GM10248 (cell line): ENCODE data around the gene SNX30.

Experiments
- CTCF ChIA-PET: fragments of 300-600 bp; sonication (Branson Sonifier 250); formaldehyde crosslinking; extraction: SDS; loops from one replicate; lab custom pipeline; 2021; ENCODE audit warnings: antibody characterized with exemption; lab: Yijun Ruan, JAX
- POLR2A ChIA-PET: fragments of 350-650 bp; sonication (Branson Sonifier 250); formaldehyde crosslinking; extraction: SDS; loops from one replicate; lab custom pipeline; 2020; ENCODE audit warnings: antibody characterized with exemption; lab: Yijun Ruan, JAX
- DNase-seq: peaks from one replicate; pipeline ENCODE4 v3.0.0; 2012; ENCODE audit errors: extremely low spot score
- TF ChIP-seq, protein P1 (sequence below): IDR thresholded peaks from 2 replicates; pipeline ENCODE4 v1.5.1; 2012; ENCODE audit warnings: mild to moderate bottlenecking, low read depth; ENCODE audit errors: extremely low read depth, missing control alignments, control extremely low read depth

SNX30 gene

DNA sequence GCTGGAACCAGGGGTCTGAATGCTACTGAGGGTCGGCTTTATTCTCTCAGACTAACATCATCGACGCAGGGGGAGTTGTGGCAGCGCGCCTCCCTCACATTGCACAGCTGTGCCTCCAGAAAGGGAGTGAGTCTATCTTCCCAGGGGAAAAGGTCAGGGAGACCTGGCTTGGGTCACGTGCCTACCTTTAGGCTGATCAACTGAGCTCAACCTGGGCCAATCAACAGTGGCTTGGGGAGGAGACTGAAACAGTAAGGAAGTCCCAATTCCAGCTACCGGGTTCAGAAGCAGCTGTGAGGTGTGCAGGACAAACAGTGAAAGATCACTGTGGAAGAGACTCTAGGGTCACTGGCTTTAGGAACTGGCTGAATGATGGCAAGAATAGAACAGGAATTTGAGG, 14.3 kb downstream of the SNX30 start:
- POLR2A ChIA-PET, result no interaction called here
- TF ChIP-seq, protein P1, sequence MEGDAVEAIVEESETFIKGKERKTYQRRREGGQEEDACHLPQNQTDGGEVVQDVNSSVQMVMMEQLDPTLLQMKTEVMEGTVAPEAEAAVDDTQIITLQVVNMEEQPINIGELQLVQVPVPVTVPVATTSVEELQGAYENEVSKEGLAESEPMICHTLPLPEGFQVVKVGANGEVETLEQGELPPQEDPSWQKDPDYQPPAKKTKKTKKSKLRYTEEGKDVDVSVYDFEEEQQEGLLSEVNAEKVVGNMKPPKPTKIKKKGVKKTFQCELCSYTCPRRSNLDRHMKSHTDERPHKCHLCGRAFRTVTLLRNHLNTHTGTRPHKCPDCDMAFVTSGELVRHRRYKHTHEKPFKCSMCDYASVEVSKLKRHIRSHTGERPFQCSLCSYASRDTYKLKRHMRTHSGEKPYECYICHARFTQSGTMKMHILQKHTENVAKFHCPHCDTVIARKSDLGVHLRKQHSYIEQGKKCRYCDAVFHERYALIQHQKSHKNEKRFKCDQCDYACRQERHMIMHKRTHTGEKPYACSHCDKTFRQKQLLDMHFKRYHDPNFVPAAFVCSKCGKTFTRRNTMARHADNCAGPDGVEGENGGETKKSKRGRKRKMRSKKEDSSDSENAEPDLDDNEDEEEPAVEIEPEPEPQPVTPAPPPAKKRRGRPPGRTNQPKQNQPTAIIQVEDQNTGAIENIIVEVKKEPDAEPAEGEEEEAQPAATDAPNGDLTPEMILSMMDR, result no peak
- CTCF ChIA-PET, result interaction anchor here (0.8 to 1.0 kb wide), 3 partner anchors 9 to 15 kb away, joined by 3 to 5 read pairs (median 3); no protein-coding TSS in a partner anchor
- DNase-seq, result no peak

GRCh38 chr9:112765281-112765680, 14.7 kb downstream of the SNX30 start:
- no peak for DNase-seq
- TF ChIP-seq, protein P1, result no peak
- ChIA-PET POLR2A (no interaction called here), CTCF (interaction anchor here (0.8 kb wide), 1 partner anchor 10 kb away, joined by 3 read pairs; no protein-coding TSS in a partner anchor)

GRCh38 chr9:112771359-112772214, 21.0 kb downstream of the SNX30 start:
- ChIA-PET CTCF (interaction anchor here (1.3 to 3.8 kb wide), 3 partner anchors 9 to 21 kb away, joined by 4 to 14 read pairs (median 6); no protein-coding TSS in a partner anchor), POLR2A (no interaction called here)
- no peak for DNase-seq
- TF ChIP-seq, protein P1, result no peak

GRCh38 chr9:112772215-112772509, 21.6 kb downstream of the SNX30 start:
- DNase-seq, result no peak
- ChIA-PET CTCF (interaction anchor here (1.3 to 3.8 kb wide), 3 partner anchors 9 to 21 kb away, joined by 4 to 14 read pairs (median 6); no protein-coding TSS in a partner anchor), POLR2A (no interaction called here)
- TF ChIP-seq, protein P1, result no peak

- ChIA-PET POLR2A (no interaction called here), CTCF (interaction anchor here (0.7 to 3.8 kb wide), 5 partner anchors 8 to 20 kb away, joined by 3 to 14 read pairs (median 5); no protein-coding TSS in a partner anchor)
- no peak for DNase-seq
- TF ChIP-seq, protein P1, result no peak
Measured at GRCh38 chr9:112772551-112772950, 22.0 kb downstream of the SNX30 start.

DNA sequence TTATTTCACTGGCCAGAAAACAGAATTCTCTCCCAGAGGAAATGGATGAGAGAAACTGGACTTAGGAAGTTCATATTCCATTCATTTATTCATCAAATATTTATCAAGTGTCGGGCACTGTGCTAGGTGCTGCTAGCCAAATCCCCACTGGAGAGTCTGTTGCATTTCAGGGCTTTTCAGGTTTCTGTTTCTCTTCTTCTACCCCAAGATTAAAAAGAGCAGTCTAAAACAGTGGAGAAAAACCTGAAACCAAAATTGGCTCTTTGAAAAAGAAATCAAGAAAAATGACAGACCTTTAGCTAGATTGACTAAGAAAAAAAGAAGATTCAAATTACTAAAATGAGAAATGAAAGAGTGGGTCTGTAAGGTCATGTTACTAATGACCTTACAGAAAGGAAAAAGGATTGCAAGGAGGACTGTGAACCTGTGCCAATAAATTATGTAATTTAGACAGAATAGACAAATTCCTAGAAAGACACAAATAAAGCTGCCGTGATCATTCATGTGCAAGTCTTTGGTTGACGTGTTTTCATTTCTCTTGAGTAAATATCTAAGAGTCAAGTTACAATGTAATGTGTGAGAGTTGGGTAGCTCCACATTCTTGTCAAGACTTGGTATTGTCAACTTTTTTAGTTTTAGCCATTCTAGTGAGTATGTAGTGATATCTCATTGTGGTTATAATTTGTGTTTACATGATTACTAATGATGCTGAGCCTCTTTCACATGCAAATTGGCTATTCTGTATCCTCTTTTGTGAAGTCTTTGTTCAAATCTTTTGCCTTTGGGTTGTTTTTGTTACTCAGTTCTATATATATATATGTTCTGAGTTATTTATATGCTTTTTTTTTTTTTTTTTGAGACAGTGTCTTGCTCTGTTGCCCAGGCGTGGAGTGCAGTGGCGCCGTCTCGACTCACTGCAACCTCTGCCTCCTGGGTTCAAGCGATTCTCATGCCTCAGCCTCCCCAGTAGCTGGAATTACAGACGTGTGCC, 23.7 kb downstream of the SNX30 start:
- CTCF ChIA-PET, result interaction anchor here (1.4 to 3.8 kb wide), 4 partner anchors 9 to 46 kb away, joined by 5 to 14 read pairs (median 6); no protein-coding TSS in a partner anchor
- TF ChIP-seq, protein P1, result no peak
- DNase-seq, result no peak
- POLR2A ChIA-PET, result no interaction called here
